Left kidney (tissue), 8 donors: ENCODE results near the gene ESM1. TPM values are rescaled to one million over a fixed set of nuclear protein-coding genes. Genes with fewer than 3 reads are reported as not detected.
"Not testable (repeated sequence)": the region's sequence is repeated elsewhere in the genome, so short reads cannot be mapped to it uniquely, and the experiment has no call there.

ENCODE experiments used
- DNase-seq: peaks from one replicate; pipeline ENCODE4 v3.0.0-alpha.2; 2013
- long read RNA-seq, 8 donors: transcript quantifications; one replicate each; lab custom pipeline, GENCODE V29; 2026
- polyA plus RNA-seq: library from polyadenylated mRNA; unstranded; fragments of 120-200 nt; gene quantifications from one replicate; pipeline ENCODE4 v1.2.1, GENCODE V29; 2013; ENCODE audit not compliant: insufficient read length

Gene ESM1
- 8.8 TPM for polyA plus RNA-seq
- long read RNA-seq, donor 1, transcript ESM1-202 (3 exons, 2,169 nt) = major isoform, 5 of 5 reads
- long read RNA-seq, donor 1, partial matches to known transcripts = 0 of 5 reads
- long read RNA-seq, donor 1, other reads (novel, unspliced or antisense) = 0 of 5 reads
- long read RNA-seq, donor 2, partial matches to known transcripts = 0 of 4 reads
- long read RNA-seq, donor 2, other reads (novel, unspliced or antisense) = 0 of 4 reads
- long read RNA-seq, donor 3, partial matches to known transcripts = 0 of 1 reads
- long read RNA-seq, donor 3, other reads (novel, unspliced or antisense) = 0 of 1 reads
- long read RNA-seq, donor 4, partial matches to known transcripts = 0 of 1 reads
- long read RNA-seq, donor 4, other reads (novel, unspliced or antisense) = 0 of 1 reads
- long read RNA-seq, donor 5, partial matches to known transcripts = 0 of 5 reads
- long read RNA-seq, donor 5, other reads (novel, unspliced or antisense) = 0 of 5 reads
- long read RNA-seq, donor 6, partial matches to known transcripts = 0 of 4 reads
- long read RNA-seq, donor 6, other reads (novel, unspliced or antisense) = 0 of 4 reads
- long read RNA-seq, donor 7, partial matches to known transcripts = 0 of 2 reads
- long read RNA-seq, donor 7, other reads (novel, unspliced or antisense) = 0 of 2 reads
- long read RNA-seq, donor 8, partial matches to known transcripts = 0 of 3 reads
- long read RNA-seq, donor 8, other reads (novel, unspliced or antisense) = 0 of 3 reads

- DNase-seq = no peak
Observed at GRCh38 chr5:54985301-54986268, at the start of gene ESM1. Gene ESM1 (minus strand): TSS chr5:54985593. CDS start chr5:54985517, 76 bp downstream.

GRCh38 chr5:55033568-55033967 is 48.2 kb upstream of the ESM1 start:
- no peak for DNase-seq

GRCh38 chr5:55031492-55031891 is 46.1 kb upstream of the ESM1 start:
- DNase-seq = no peak

GRCh38 chr5:55030676-55031369 is 45.4 kb upstream of the ESM1 start:
- DNase-seq = no peak

GRCh38 chr5:55030220-55030619 is 44.8 kb upstream of the ESM1 start:
- no peak for DNase-seq

- no peak for DNase-seq
Observed at GRCh38 chr5:55027595-55027994, 42.2 kb upstream of the ESM1 start.

- DNase-seq = no peak
Observed at GRCh38 chr5:55022450-55022849, 37.1 kb upstream of the ESM1 start.

- DNase-seq = no peak
Observed at GRCh38 chr5:55021821-55022220, 36.4 kb upstream of the ESM1 start.

GRCh38 chr5:55021410-55021809 is 36.0 kb upstream of the ESM1 start:
- no peak for DNase-seq

GRCh38 chr5:55010149-55010548 is 24.8 kb upstream of the ESM1 start:
- DNase-seq = not testable (repeated sequence)

- no peak for DNase-seq
Observed at GRCh38 chr5:55004729-55005128, 19.3 kb upstream of the ESM1 start.

- DNase-seq = no peak
Observed at GRCh38 chr5:55003432-55004065, 18.2 kb upstream of the ESM1 start.

GRCh38 chr5:55002166-55002565 is 16.8 kb upstream of the ESM1 start:
- not testable (repeated sequence) for DNase-seq

- no peak for DNase-seq
Observed at GRCh38 chr5:54997081-54997480, 11.7 kb upstream of the ESM1 start.

GRCh38 chr5:54996466-54996865 is 11.1 kb upstream of the ESM1 start:
- DNase-seq = no peak

- no peak for DNase-seq
Observed at GRCh38 chr5:54995168-54995567, 9.8 kb upstream of the ESM1 start.

- no peak for DNase-seq
Observed at GRCh38 chr5:54994628-54995027, 9.2 kb upstream of the ESM1 start.

- no peak for DNase-seq
Observed at GRCh38 chr5:54993318-54993717, 7.9 kb upstream of the ESM1 start.

- no peak for DNase-seq
Observed at GRCh38 chr5:54991416-54991815, 6.0 kb upstream of the ESM1 start.

GRCh38 chr5:54990841-54991258 is 5.5 kb upstream of the ESM1 start:
- DNase-seq = no peak

- no peak for DNase-seq
Observed at GRCh38 chr5:54988817-54989216, 3.4 kb upstream of the ESM1 start.
